NT2/D1 (cell line): ENCODE measurements around the gene CA7.
"Not testable (repeated sequence)": the region's sequence is repeated elsewhere in the genome, so short reads cannot be mapped to it uniquely, and the experiment has no call there.

ENCODE experiments used
- DNase-seq: peaks from one replicate; pipeline ENCODE4 v3.0.0-alpha.2; 2011; ENCODE audit warnings: low read depth, low spot score
- H3K27me3 ChIP-seq: 2 replicates; pipeline ENCODE4 v1.6.0; 2011; ENCODE audit warnings: mild to moderate bottlenecking; ENCODE audit not compliant: insufficient read length, insufficient read depth
- H3K36me3 ChIP-seq: 2 replicates; pipeline ENCODE4 v1.6.1; 2011; ENCODE audit warnings: mild to moderate bottlenecking, low read length, mixed read lengths; ENCODE audit not compliant: insufficient read depth, insufficient read length
- H3K4me1 ChIP-seq: 2 replicates; pipeline ENCODE4 v1.5.1; 2011; ENCODE audit not compliant: insufficient read depth, insufficient read length
- H3K4me3 ChIP-seq: 2 replicates; pipeline ENCODE4 v1.5.1; 2011; ENCODE audit warnings: low read depth; ENCODE audit not compliant: insufficient read length
- H3K9ac ChIP-seq: 2 replicates; pipeline ENCODE4 v1.6.0; 2011; ENCODE audit warnings: low read depth; ENCODE audit not compliant: insufficient read length
- H3K9me3 ChIP-seq: 2 replicates; pipeline ENCODE4 v1.5.1; 2011; ENCODE audit warnings: mild to moderate bottlenecking, low read length; ENCODE audit not compliant: insufficient read depth
- SUZ12 ChIP-seq: IDR thresholded peaks from 2 replicates; pipeline ENCODE4 v1.6.1; 2011; ENCODE audit not compliant: insufficient read length, insufficient read depth; ENCODE audit errors: extremely low read depth
- YY1 ChIP-seq: IDR thresholded peaks from 2 replicates; pipeline ENCODE4 v1.6.1; 2011; ENCODE audit not compliant: insufficient read length, insufficient read depth
- ZNF274 ChIP-seq: IDR thresholded peaks from 2 replicates; pipeline ENCODE4 v1.6.1; 2011; ENCODE audit warnings: mild to moderate bottlenecking, low read depth, low read length

CA7 gene

GRCh38 chr16:66891797-66892196, 47.6 kb downstream of the CA7 start:
- peaks cover 6% of the 10 kb centered on the region for H3K36me3 ChIP-seq
- H3K4me1 ChIP-seq: peaks cover 3% of the 10 kb centered on the region

GRCh38 chr16:66894055-66894454, 49.8 kb downstream of the CA7 start:
- Histone ChIP-seq H3K36me3 (peaks cover 4% of the 10 kb centered on the region), H3K27me3 (no peaks in the 10 kb centered on the region), H3K9ac (no peak overlapping the region), H3K4me3 (no peak overlapping the region), H3K4me1 (peaks cover 3% of the 10 kb centered on the region), H3K9me3 (no peaks in the 10 kb centered on the region)
- DNase-seq: no peak
- TF ChIP-seq ZNF274 (no peak), YY1 (no peak), SUZ12 (no peak)

More at GRCh38 chr16:66891797-66892196, 47.6 kb downstream of the CA7 start:
- TF ChIP-seq SUZ12 (no peak), YY1 (no peak), ZNF274 (no peak)
- no peak for DNase-seq
- Histone ChIP-seq H3K27me3 (no peaks in the 10 kb centered on the region), H3K4me3 (no peak overlapping the region), H3K9ac (no peak overlapping the region), H3K9me3 (no peaks in the 10 kb centered on the region)

GRCh38 chr16:66894948-66895688, 50.9 kb downstream of the CA7 start:
- Histone ChIP-seq H3K27me3 (no peaks in the 10 kb centered on the region), H3K9me3 (no peaks in the 10 kb centered on the region), H3K9ac (no peak overlapping the region), H3K4me1 (peaks cover 9% of the 10 kb centered on the region), H3K36me3 (peaks cover 4% of the 10 kb centered on the region), H3K4me3 (no peak overlapping the region)
- TF ChIP-seq SUZ12 (no peak), YY1 (no peak), ZNF274 (no peak)
- peak; percentile 63 for DNase-seq

- Histone ChIP-seq H3K36me3 (peaks cover 4% of the 10 kb centered on the region), H3K4me1 (peaks cover 11% of the 10 kb centered on the region), H3K27me3 (no peaks in the 10 kb centered on the region), H3K4me3 (no peak overlapping the region), H3K9me3 (no peaks in the 10 kb centered on the region), H3K9ac (no peak overlapping the region)
- TF ChIP-seq ZNF274 (no peak), SUZ12 (no peak), YY1 (no peak)
- DNase-seq: no peak
Observed at GRCh38 chr16:66895689-66895979, 51.4 kb downstream of the CA7 start.

DNA sequence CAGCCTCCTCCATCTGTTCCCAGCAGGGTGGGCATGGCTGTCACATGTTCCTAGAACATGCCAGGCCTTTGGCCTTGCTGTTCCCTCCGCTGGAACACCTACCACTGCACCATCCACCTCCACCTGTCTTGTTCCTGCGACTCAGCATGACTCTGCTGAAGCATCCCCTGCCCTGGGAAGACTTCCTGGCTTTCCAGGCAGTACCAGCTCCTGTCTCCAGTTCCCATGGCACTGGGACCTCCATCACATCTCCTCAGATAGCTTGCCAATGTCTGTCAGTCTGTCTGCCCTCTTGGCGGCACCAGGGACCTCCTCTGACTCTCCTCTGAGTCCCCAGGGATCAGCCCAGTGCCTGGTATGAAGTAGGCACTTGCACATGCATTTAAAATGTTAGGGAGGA, 51.8 kb downstream of the CA7 start:
- no peaks in the 10 kb centered on the region for H3K27me3 ChIP-seq
- no peaks in the 10 kb centered on the region for H3K9me3 ChIP-seq
- H3K4me1 ChIP-seq: peaks cover 11% of the 10 kb centered on the region
- no peak overlapping the region for H3K4me3 ChIP-seq
- H3K9ac ChIP-seq: no peak overlapping the region
- DNase-seq: no peak
- H3K36me3 ChIP-seq: peaks cover 4% of the 10 kb centered on the region
- no peak for TF ChIP-seq YY1
- no peak for TF ChIP-seq ZNF274
- no peak for TF ChIP-seq SUZ12

- H3K36me3 ChIP-seq, H3K9ac ChIP-seq, H3K27me3 ChIP-seq, H3K9me3 ChIP-seq, DNase-seq, H3K4me3 ChIP-seq: not testable (repeated sequence)
- peaks cover 11% of the 10 kb centered on the region for H3K4me1 ChIP-seq
Observed at GRCh38 chr16:66896682-66897081, 52.5 kb downstream of the CA7 start.

DNA sequence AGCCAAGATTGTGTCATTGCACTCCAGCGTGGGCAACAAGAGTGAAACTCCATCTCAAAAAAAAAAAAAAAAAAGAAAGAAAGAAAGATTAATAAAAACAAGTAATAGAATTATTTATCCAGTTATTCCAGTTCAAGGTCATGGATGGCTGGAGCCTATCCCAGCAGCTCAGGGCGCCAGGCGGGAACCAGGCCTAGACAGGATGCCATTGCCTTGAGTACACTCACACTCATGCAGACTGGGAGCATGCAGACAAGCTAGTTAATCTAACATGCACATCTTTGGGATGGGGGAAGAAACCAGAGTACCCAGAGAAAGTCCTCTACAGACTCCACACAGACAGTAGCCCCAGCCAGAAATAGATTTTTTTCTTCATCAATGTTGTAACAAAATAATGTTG, 54.0 kb downstream of the CA7 start:
- no peak for DNase-seq

DNA sequence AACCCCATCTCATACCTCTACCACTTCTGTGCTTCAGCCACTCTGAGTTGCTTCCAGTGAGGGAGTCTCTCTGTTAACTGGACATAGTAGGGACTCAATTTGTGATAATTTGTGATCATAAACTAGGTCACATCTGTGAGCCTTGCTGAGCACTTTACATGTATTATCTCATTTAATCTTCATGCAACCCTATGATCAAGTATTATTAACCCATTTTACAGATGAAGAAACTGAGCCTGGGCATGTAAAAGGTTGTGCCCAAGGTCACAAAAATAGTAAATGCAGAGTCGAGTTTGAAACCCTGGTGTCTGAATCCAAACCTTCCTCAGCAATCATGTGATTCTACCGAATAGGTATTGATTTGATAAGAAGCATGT, 54.7 kb downstream of the CA7 start:
- Histone ChIP-seq H3K9me3 (no peaks in the 10 kb centered on the region), H3K27me3 (no peaks in the 10 kb centered on the region), H3K9ac (no peak overlapping the region), H3K4me1 (peaks cover 14% of the 10 kb centered on the region), H3K4me3 (no peak overlapping the region), H3K36me3 (no peaks in the 10 kb centered on the region)
- TF ChIP-seq ZNF274 (no peak), SUZ12 (no peak), YY1 (no peak)
- DNase-seq: no peak

More for the DNA sequence above, 54.0 kb downstream of the CA7 start:
- H3K27me3 ChIP-seq: no peaks in the 10 kb centered on the region
- no peaks in the 10 kb centered on the region for H3K36me3 ChIP-seq
- H3K9me3 ChIP-seq: no peaks in the 10 kb centered on the region
- no peak overlapping the region for H3K9ac ChIP-seq
- peaks cover 14% of the 10 kb centered on the region for H3K4me1 ChIP-seq
- TF ChIP-seq ZNF274 (no peak), YY1 (no peak), SUZ12 (no peak)
- no peak overlapping the region for H3K4me3 ChIP-seq
